GM19372 (cell line): Measurements from ENCODE around the gene POGZ.
"Not testable (repeated sequence)": the region's sequence is repeated elsewhere in the genome, so short reads cannot be mapped to it uniquely, and the experiment has no call there.

ENCODE experiments used
- ATAC-seq: cut with Tn5 transposase; IDR thresholded peaks from one replicate; pipeline ENCODE4 v1.9.1; 2021; ENCODE audit warnings: mild to moderate bottlenecking, low read depth, moderate library complexity; ENCODE audit not compliant: unreplicated experiment

The POGZ gene

GRCh38 chr1:151477066-151477465, 17.8 kb upstream of the POGZ start:
- ATAC-seq = no peak

GRCh38 chr1:151476083-151476482, 16.8 kb upstream of the POGZ start:
- no peak for ATAC-seq

GRCh38 chr1:151475175-151475574, 15.9 kb upstream of the POGZ start:
- peak; percentile 51 for ATAC-seq

GRCh38 chr1:151474745-151475144, 15.5 kb upstream of the POGZ start:
- no peak for ATAC-seq

GRCh38 chr1:151472856-151473731, 13.8 kb upstream of the POGZ start:
- no peak for ATAC-seq

- ATAC-seq = no peak
Observed at GRCh38 chr1:151465026-151465425, 5.7 kb upstream of the POGZ start.

GRCh38 chr1:151461694-151462093, 2.4 kb upstream of the POGZ start:
- no peak for ATAC-seq

- ATAC-seq = peak; percentile 38
Observed at GRCh38 chr1:151458802-151459330, 428 bp downstream of the POGZ start.

- peak; percentile 29 for ATAC-seq
Observed at GRCh38 chr1:151457911-151458801, 1.1 kb downstream of the POGZ start.

GRCh38 chr1:151455966-151456365, 3.3 kb downstream of the POGZ start:
- no peak for ATAC-seq

GRCh38 chr1:151455231-151455630, 4.1 kb downstream of the POGZ start:
- ATAC-seq = no peak

GRCh38 chr1:151447696-151448095, 11.6 kb downstream of the POGZ start:
- no peak for ATAC-seq

GRCh38 chr1:151444783-151445177, 14.5 kb downstream of the POGZ start:
- ATAC-seq = no peak

- ATAC-seq = no peak
Observed at GRCh38 chr1:151443846-151444782, 15.2 kb downstream of the POGZ start.

GRCh38 chr1:151437396-151437795, 21.9 kb downstream of the POGZ start:
- not testable (repeated sequence) for ATAC-seq

GRCh38 chr1:151436985-151437384, 22.3 kb downstream of the POGZ start:
- ATAC-seq = no peak

- no peak for ATAC-seq
Observed at GRCh38 chr1:151435174-151435573, 24.1 kb downstream of the POGZ start.

- ATAC-seq = not testable (repeated sequence)
Observed at GRCh38 chr1:151433827-151434226, 25.5 kb downstream of the POGZ start.

GRCh38 chr1:151428068-151428467, 31.2 kb downstream of the POGZ start:
- ATAC-seq = no peak

- ATAC-seq = no peak
Observed at GRCh38 chr1:151425103-151425502, 34.2 kb downstream of the POGZ start.
